Smooth muscle cell (in vitro differentiated cells): ENCODE data around the gene PDE10A. TPM values are rescaled to one million over a fixed set of nuclear protein-coding genes. Genes with fewer than 3 reads are reported as not detected.
A peak's percentile ranks its signal among the peaks of the same experiment; 100 is the strongest.

ENCODE experiments used
- DNase-seq: peaks from one replicate; lab custom pipeline; 2025; ENCODE audit not compliant: unreplicated experiment; lab: John Stamatoyannopoulos, UW
- H2AFZ ChIP-seq: fragments of 200-600 bp; sonication (generic); 2 replicates; pipeline ENCODE4 v1.6.0; 2016; ENCODE audit warnings: antibody characterized with exemption, low read depth, mild to moderate bottlenecking
- H3F3A ChIP-seq: fragments of 200-600 bp; sonication (generic); 2 replicates; pipeline ENCODE4 v1.6.0; 2017; ENCODE audit warnings: antibody characterized with exemption, low read depth
- H3K27ac ChIP-seq: fragments of 200-600 bp; sonication (generic); 2 replicates; pipeline ENCODE4 v1.5.1; 2016; ENCODE audit warnings: low read depth, mild to moderate bottlenecking
- H3K27me3 ChIP-seq: fragments of 200-600 bp; sonication (generic); 2 replicates; pipeline ENCODE4 v1.6.1; 2016; ENCODE audit warnings: low read depth, mild to moderate bottlenecking
- H3K36me3 ChIP-seq: fragments of 200-600 bp; sonication (generic); 2 replicates; pipeline ENCODE4 v1.5.1; 2016; ENCODE audit warnings: low read depth
- H3K4me1 ChIP-seq: fragments of 200-600 bp; sonication (generic); 2 replicates; pipeline ENCODE4 v1.5.1; 2016; ENCODE audit warnings: low read depth
- H3K4me2 ChIP-seq: fragments of 200-600 bp; sonication (generic); 2 replicates; pipeline ENCODE4 v1.6.0; 2016; ENCODE audit warnings: mild to moderate bottlenecking
- H3K4me3 ChIP-seq: fragments of 200-600 bp; sonication (generic); 2 replicates; pipeline ENCODE4 v1.5.1; 2016; ENCODE audit warnings: mild to moderate bottlenecking
- H3K79me2 ChIP-seq: fragments of 200-600 bp; sonication (generic); 2 replicates; pipeline ENCODE4 v1.6.0; 2016; ENCODE audit warnings: low read depth, mild to moderate bottlenecking
- H3K9ac ChIP-seq: fragments of 200-600 bp; sonication (generic); 2 replicates; pipeline ENCODE4 v1.6.0; 2016; ENCODE audit warnings: low read depth
- H3K9me3 ChIP-seq: fragments of 200-600 bp; sonication (generic); replicated peaks from 2 replicates; pipeline ENCODE4 v1.5.1; 2016; ENCODE audit warnings: low read depth
- H4K20me1 ChIP-seq: fragments of 200-600 bp; sonication (generic); 2 replicates; pipeline ENCODE4 v1.6.0; 2016; ENCODE audit warnings: low read depth
- CTCF ChIP-seq: fragments of 200-600 bp; sonication (generic); IDR thresholded peaks from 2 replicates; pipeline ENCODE4 v1.5.1; 2017; ENCODE audit warnings: borderline replicate concordance, mild to moderate bottlenecking, antibody characterized with exemption; ENCODE audit not compliant: insufficient read depth, poor library complexity, severe bottlenecking
- WGBS: methylation state at CpG from one replicate; pipeline ENCODE4 v1.1.7; 2016; ENCODE audit warnings: low lambda C conversion rate; 5-methylcytosine and 5-hydroxymethylcytosine counted together
- polyA plus RNA-seq: library from polyadenylated mRNA; unstranded; fragments of >200 nt; fragmentation: Nextera tagmentation; extraction: Ambion mirVana; gene quantifications from 2 replicates; pipeline ENCODE4 v1.2.1, GENCODE V29; 2016
- total RNA-seq: library from RNA; depleted of rRNA; stranded (reverse); fragments of >200 nt; gene quantifications from 2 replicates; pipeline ENCODE4 v1.2.3, GENCODE V29; 2014

Gene PDE10A
- total and polyA plus RNA-seq, 2 experiments from 2014 or later = 2.0 to 5.6 TPM

- H2AFZ ChIP-seq = no peak overlapping the region
- H3K4me2 ChIP-seq = no peak overlapping the region
- H3K36me3 ChIP-seq = no peaks in the 10 kb centered on the region
- no peaks in the 10 kb centered on the region for H3F3A ChIP-seq
- no peak overlapping the region for H3K27ac ChIP-seq
- H3K4me1 ChIP-seq = no peaks in the 10 kb centered on the region
- peaks cover 3% of the 10 kb centered on the region for H3K9me3 ChIP-seq
- H3K27me3 ChIP-seq = no peaks in the 10 kb centered on the region
- no peaks in the 10 kb centered on the region for H3K79me2 ChIP-seq
- WGBS = 96% methylated on average over 7 of the region's 7 CpGs
- no peak overlapping the region for H3K9ac ChIP-seq
- H3K4me3 ChIP-seq = no peak overlapping the region
- TF ChIP-seq CTCF = peak; percentile 8
- no peak for DNase-seq
- H4K20me1 ChIP-seq = no peaks in the 10 kb centered on the region
Measured at GRCh38 chr6:165689699-165690098, 26.7 kb upstream of the PDE10A start.

GRCh38 chr6:165686596-165687365 is 23.7 kb upstream of the PDE10A start:
- Histone ChIP-seq H3K9me3 (peaks cover 3% of the 10 kb centered on the region), H3K9ac (no peak overlapping the region), H3K4me2 (no peak overlapping the region), H4K20me1 (no peaks in the 10 kb centered on the region), H3K27me3 (no peaks in the 10 kb centered on the region), H3K27ac (no peak overlapping the region), H3K4me1 (no peaks in the 10 kb centered on the region), H3K4me3 (no peak overlapping the region), H3F3A (no peaks in the 10 kb centered on the region), H3K36me3 (no peaks in the 10 kb centered on the region), H2AFZ (no peak overlapping the region), H3K79me2 (no peaks in the 10 kb centered on the region)
- TF ChIP-seq CTCF = no peak
- no peak for DNase-seq
- WGBS = 89% methylated on average over 27 of the region's 27 CpGs

GRCh38 chr6:165685302-165685701 is 22.3 kb upstream of the PDE10A start:
- DNase-seq = no peak

More at GRCh38 chr6:165685302-165685701, 22.3 kb upstream of the PDE10A start:
- Histone ChIP-seq H3F3A (no peaks in the 10 kb centered on the region), H3K9me3 (peaks cover 3% of the 10 kb centered on the region), H3K4me3 (no peak overlapping the region), H3K79me2 (no peaks in the 10 kb centered on the region), H3K27me3 (no peaks in the 10 kb centered on the region), H3K4me1 (no peaks in the 10 kb centered on the region), H3K9ac (no peak overlapping the region), H3K4me2 (no peak overlapping the region), H2AFZ (no peak overlapping the region), H4K20me1 (no peaks in the 10 kb centered on the region), H3K27ac (no peak overlapping the region), H3K36me3 (no peaks in the 10 kb centered on the region)
- TF ChIP-seq CTCF = no peak
- 100% methylated on average over 1 of the region's 1 CpG for WGBS
